ENCODE data around the gene HPCAL1.

- TF ChIP-seq ZNF274 (IDR thresholded peaks at IDR 0.05; ENCODE audit: insufficient read depth, insufficient read length) (no peak), BRCA1 (IDR thresholded peaks at IDR 0.05; ENCODE audit: low read depth, low read length) (no peak), REST (IDR thresholded peaks at IDR 0.05; ENCODE audit: low read depth, low read length) (no peak), ZNF687 (IDR thresholded peaks at IDR 0.05) (no peak), SUPT20H (IDR thresholded peaks at IDR 0.05; ENCODE audit: borderline replicate concordance, control insufficient read depth, low read depth, low read length) (no peak), TCF7 (IDR thresholded peaks at IDR 0.05; ENCODE audit: borderline replicate concordance) (no peak)
These were observed 89.8 kb downstream of the HPCAL1 start for GRCh38 chr2:10392548-10392947.
